Hepatocyte (in vitro differentiated cells): ENCODE data around the gene FLT1. TPM values are rescaled to one million over a fixed set of nuclear protein-coding genes. Genes with fewer than 3 reads are reported as not detected.

ENCODE experiments used
- DNase-seq: peaks from one replicate; pipeline ENCODE4 v3.0.0-alpha.2; 2016; ENCODE audit warnings: low spot score
- H2AFZ ChIP-seq: fragments of 200-600 bp; sonication (generic); 2 replicates; pipeline ENCODE4 v1.6.0; 2016; ENCODE audit warnings: antibody characterized with exemption, mild to moderate bottlenecking
- H3K27ac ChIP-seq: fragments of 200-600 bp; sonication (generic); 2 replicates; pipeline ENCODE4 v1.5.1; 2016; ENCODE audit warnings: mild to moderate bottlenecking
- H3K27me3 ChIP-seq: fragments of 200-600 bp; sonication (generic); 2 replicates; pipeline ENCODE4 v1.6.1; 2016
- H3K36me3 ChIP-seq: fragments of 200-600 bp; sonication (generic); replicated peaks from 2 replicates; pipeline ENCODE4 v1.5.1; 2016; ENCODE audit warnings: low read depth; ENCODE audit not compliant: insufficient read depth
- H3K4me1 ChIP-seq: fragments of 200-600 bp; sonication (generic); 2 replicates; pipeline ENCODE4 v1.5.1; 2016; ENCODE audit warnings: mild to moderate bottlenecking, moderate library complexity; ENCODE audit not compliant: insufficient read depth
- H3K4me2 ChIP-seq: fragments of 200-600 bp; sonication (generic); 2 replicates; pipeline ENCODE4 v1.6.0; 2016
- H3K4me3 ChIP-seq: fragments of 200-600 bp; sonication (generic); 2 replicates; pipeline ENCODE4 v1.5.1; 2016; ENCODE audit warnings: mild to moderate bottlenecking
- H3K79me2 ChIP-seq: fragments of 200-600 bp; sonication (generic); 2 replicates; pipeline ENCODE4 v1.6.0; 2017; ENCODE audit warnings: mild to moderate bottlenecking
- H3K9me2 ChIP-seq: fragments of 200-600 bp; sonication (generic); replicated peaks from 2 replicates; pipeline ENCODE4 v1.6.0; 2017; ENCODE audit warnings: mild to moderate bottlenecking; ENCODE audit not compliant: insufficient read depth
- H3K9me3 ChIP-seq: fragments of 200-600 bp; sonication (generic); 2 replicates; pipeline ENCODE4 v1.5.1; 2016; ENCODE audit warnings: low read depth, mild to moderate bottlenecking
- H4K20me1 ChIP-seq: fragments of 200-600 bp; sonication (generic); 2 replicates; pipeline ENCODE4 v1.6.0; 2016; ENCODE audit warnings: mild to moderate bottlenecking; ENCODE audit not compliant: insufficient read depth, poor library complexity, severe bottlenecking
- EZH2 ChIP-seq: fragments of 200-600 bp; sonication (generic); IDR thresholded peaks from 2 replicates; pipeline ENCODE4 v1.6.1; 2016; ENCODE audit warnings: antibody characterized with exemption, mild to moderate bottlenecking, borderline replicate concordance
- EZH2phosphoT487 ChIP-seq: fragments of 200-600 bp; sonication (generic); IDR thresholded peaks from one replicate; pipeline ENCODE4 v1.6.1; 2018; ENCODE audit warnings: antibody characterized with exemption, mild to moderate bottlenecking, low read depth, moderate library complexity; ENCODE audit not compliant: unreplicated experiment, severe bottlenecking
- WGBS: methylation state at CpG from one replicate; pipeline ENCODE4 v1.1.6; 2016; ENCODE audit warnings: low lambda C conversion rate; ENCODE audit errors: missing lambda C conversion rate; 5-methylcytosine and 5-hydroxymethylcytosine counted together
- polyA plus RNA-seq: library from polyadenylated mRNA; unstranded; fragments of >200 nt; fragmentation: Nextera tagmentation; extraction: Ambion mirVana; gene quantifications from 2 replicates; pipeline ENCODE4 v1.2.1, GENCODE V29; 2016
- total RNA-seq: library from RNA; depleted of rRNA; stranded (reverse); fragments of >200 nt; gene quantifications from 2 replicates; pipeline ENCODE4 v1.2.3, GENCODE V29; 2014
- TF ChIP-seq, protein P1 (sequence below): fragments of 200-600 bp; sonication (generic); IDR thresholded peaks from 2 replicates; pipeline ENCODE4 v1.5.1; 2016; ENCODE audit warnings: antibody characterized with exemption, mild to moderate bottlenecking; ENCODE audit not compliant: poor library complexity

FLT1 gene
- total and polyA plus RNA-seq, 2 experiments from 2014 or later: 30.4 to 40.1 TPM

DNA sequence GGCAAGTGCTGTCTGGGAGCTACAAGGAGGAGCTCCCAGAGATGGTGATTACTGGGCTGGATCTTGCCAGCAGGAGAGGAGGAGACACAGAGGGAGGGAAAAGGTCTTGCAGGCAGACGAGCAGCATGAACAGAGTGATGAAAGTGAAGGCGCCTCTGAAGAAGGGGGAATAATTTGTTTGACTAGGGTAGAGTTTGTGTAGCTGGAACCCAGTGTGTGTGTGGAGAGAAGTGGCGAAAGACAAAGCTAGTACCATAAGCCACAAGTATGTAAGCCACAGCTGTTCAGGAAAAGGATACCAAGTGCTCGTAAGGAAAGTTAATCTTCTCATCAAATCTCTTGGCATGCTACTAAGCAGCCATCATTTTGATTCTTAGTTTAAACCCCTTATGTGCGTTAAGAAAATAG, 5.4 kb downstream of the FLT1 start:
- Histone ChIP-seq H3K27me3 (peaks cover 49% of the 10 kb centered on the region), H2AFZ (no peak overlapping the region), H3K79me2 (peaks cover 4% of the 10 kb centered on the region), H3K4me2 (peak overlapping the region; percentile 16), H3K9me2 (no peaks in the 10 kb centered on the region), H3K27ac (no peak overlapping the region), H3K36me3 (no peaks in the 10 kb centered on the region), H3K9me3 (no peaks in the 10 kb centered on the region), H3K4me3 (no peak overlapping the region), H4K20me1 (no peaks in the 10 kb centered on the region), H3K4me1 (peaks cover 16% of the 10 kb centered on the region)
- 39% methylated on average over 5 of the region's 5 CpGs for WGBS
- DNase-seq: no peak
- TF ChIP-seq, protein P1, sequence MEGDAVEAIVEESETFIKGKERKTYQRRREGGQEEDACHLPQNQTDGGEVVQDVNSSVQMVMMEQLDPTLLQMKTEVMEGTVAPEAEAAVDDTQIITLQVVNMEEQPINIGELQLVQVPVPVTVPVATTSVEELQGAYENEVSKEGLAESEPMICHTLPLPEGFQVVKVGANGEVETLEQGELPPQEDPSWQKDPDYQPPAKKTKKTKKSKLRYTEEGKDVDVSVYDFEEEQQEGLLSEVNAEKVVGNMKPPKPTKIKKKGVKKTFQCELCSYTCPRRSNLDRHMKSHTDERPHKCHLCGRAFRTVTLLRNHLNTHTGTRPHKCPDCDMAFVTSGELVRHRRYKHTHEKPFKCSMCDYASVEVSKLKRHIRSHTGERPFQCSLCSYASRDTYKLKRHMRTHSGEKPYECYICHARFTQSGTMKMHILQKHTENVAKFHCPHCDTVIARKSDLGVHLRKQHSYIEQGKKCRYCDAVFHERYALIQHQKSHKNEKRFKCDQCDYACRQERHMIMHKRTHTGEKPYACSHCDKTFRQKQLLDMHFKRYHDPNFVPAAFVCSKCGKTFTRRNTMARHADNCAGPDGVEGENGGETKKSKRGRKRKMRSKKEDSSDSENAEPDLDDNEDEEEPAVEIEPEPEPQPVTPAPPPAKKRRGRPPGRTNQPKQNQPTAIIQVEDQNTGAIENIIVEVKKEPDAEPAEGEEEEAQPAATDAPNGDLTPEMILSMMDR: no peak
- TF ChIP-seq EZH2 (no peak), EZH2phosphoT487 (no peak)

DNA sequence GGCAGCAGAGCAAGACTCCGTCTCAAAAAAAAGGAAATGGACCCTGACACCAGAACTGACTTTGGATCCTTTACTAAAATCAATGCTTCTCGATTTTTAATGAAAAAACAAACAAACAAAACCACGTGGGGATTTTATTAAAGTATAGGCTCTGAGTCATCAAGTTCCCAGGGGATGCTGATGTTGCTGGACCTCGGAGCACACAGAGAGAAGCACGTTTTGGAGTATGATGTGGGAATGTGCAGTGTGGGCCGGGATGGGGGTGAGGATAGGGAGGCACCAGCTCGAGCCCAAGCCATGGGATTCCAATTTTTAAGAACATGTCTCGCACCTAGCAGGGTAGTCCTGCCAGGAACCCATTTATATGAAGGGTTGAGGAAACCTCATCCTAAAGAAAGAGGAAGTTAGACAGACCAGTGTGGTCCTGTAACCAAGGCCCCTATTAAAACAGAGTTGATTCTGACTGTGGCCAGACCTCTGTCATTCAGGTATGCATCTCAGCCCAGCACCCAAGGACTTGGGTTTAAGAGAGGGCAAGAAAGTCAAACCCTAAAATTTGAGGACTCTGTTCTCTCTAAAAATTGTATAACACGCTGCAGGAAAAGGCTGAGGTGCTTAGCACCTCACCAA, 6.4 kb downstream of the FLT1 start:
- Histone ChIP-seq H3K4me2 (no peak overlapping the region), H3K27ac (no peak overlapping the region), H3K36me3 (no peaks in the 10 kb centered on the region), H4K20me1 (no peaks in the 10 kb centered on the region), H3K9me2 (no peaks in the 10 kb centered on the region), H2AFZ (no peak overlapping the region), H3K9me3 (no peaks in the 10 kb centered on the region), H3K4me1 (peaks cover 5% of the 10 kb centered on the region), H3K79me2 (peaks cover 4% of the 10 kb centered on the region), H3K27me3 (peaks cover 39% of the 10 kb centered on the region), H3K4me3 (no peak overlapping the region)
- TF ChIP-seq, protein P1: no peak
- no peak for TF ChIP-seq EZH2
- TF ChIP-seq EZH2phosphoT487: no peak
- no peak for DNase-seq
- 82% methylated on average over 9 of the region's 9 CpGs for WGBS

DNA sequence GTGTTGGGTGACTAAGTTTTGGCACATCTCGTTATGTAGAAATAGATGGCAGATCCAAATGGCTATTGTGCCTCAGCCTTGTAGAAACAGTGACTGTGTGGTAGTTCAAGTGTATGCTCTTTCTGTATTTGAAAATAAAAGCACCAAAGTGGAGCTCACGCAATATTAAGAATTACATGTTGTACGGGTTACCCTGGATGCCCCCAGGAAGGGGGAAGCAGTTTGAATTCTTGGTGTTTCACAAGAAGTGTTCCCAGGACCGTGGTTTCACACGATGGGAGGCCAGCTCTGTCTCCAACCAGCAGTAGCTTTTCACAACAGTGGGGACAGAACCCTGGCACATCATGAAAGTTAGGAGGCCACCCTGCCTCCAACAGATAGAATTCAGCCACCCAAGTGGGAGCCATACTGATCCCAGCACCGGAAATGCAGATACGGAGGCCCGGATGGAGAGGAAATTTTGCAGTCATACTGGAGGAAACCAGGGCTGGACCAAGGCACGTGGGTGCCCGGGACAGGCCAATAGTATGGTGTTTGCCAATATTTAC, 8.9 kb downstream of the FLT1 start:
- WGBS: 86% methylated on average over 10 of the region's 10 CpGs

More for the DNA sequence above, 8.9 kb downstream of the FLT1 start:
- no peaks in the 10 kb centered on the region for H3K79me2 ChIP-seq
- H3K36me3 ChIP-seq: no peaks in the 10 kb centered on the region
- H2AFZ ChIP-seq: no peak overlapping the region
- no peak overlapping the region for H3K4me2 ChIP-seq
- no peak overlapping the region for H3K27ac ChIP-seq
- H3K9me2 ChIP-seq: no peaks in the 10 kb centered on the region
- TF ChIP-seq, protein P1: no peak
- TF ChIP-seq EZH2 (no peak), EZH2phosphoT487 (no peak)
- H3K9me3 ChIP-seq: no peaks in the 10 kb centered on the region
- no peaks in the 10 kb centered on the region for H4K20me1 ChIP-seq
- H3K27me3 ChIP-seq: peaks cover 15% of the 10 kb centered on the region
- H3K4me1 ChIP-seq: no peaks in the 10 kb centered on the region
- H3K4me3 ChIP-seq: no peak overlapping the region
- DNase-seq: no peak
